Measurements from ENCODE around the gene NANP.

DNA sequence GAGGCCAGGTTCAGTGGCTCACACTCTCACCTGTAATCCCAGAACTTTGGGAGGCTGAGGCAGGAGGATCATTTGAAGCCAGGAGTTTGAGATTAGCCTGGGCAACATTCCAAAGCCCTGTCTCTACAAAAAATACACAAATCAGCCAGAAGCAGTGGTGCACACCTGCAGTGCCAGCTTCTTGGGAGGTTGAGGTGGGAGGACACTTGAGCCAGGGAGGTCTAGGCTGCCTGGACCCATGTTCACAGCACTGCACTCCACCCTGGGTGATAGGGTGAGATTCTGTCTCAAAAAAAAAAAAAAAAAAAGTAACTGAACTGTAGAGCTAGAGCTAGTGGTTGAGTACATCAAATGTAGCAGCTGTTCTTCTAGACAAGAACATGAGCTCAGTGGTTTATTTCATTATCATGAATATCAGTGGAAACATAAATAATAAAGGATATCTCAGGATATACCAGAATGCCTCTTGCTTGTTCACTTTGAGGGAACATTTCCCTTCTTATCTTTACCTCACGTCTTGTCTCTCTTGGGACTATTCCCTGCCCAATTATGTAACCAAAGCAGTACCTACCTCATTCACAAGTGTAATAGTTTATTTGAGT is 17.6 kb downstream of the NANP start:
- TF ChIP-seq, protein P1, sequence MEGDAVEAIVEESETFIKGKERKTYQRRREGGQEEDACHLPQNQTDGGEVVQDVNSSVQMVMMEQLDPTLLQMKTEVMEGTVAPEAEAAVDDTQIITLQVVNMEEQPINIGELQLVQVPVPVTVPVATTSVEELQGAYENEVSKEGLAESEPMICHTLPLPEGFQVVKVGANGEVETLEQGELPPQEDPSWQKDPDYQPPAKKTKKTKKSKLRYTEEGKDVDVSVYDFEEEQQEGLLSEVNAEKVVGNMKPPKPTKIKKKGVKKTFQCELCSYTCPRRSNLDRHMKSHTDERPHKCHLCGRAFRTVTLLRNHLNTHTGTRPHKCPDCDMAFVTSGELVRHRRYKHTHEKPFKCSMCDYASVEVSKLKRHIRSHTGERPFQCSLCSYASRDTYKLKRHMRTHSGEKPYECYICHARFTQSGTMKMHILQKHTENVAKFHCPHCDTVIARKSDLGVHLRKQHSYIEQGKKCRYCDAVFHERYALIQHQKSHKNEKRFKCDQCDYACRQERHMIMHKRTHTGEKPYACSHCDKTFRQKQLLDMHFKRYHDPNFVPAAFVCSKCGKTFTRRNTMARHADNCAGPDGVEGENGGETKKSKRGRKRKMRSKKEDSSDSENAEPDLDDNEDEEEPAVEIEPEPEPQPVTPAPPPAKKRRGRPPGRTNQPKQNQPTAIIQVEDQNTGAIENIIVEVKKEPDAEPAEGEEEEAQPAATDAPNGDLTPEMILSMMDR (IDR thresholded peaks at IDR 0.05), result no peak
- TF ChIP-seq POLR2A (IDR thresholded peaks at IDR 0.05) (no peak), POLR2AphosphoS5 (IDR thresholded peaks at IDR 0.05) (no peak), EP300 (IDR thresholded peaks at IDR 0.05) (no peak)

All from suprapubic skin (tissue), 4 donors.